Head of caudate nucleus (tissue), 42 donors: ENCODE results near the gene FCN1.

Experiments used
- DNase-seq, 42 donors: peaks; one replicate each; pipeline versions ENCODE4 v3.0.0 to v3.0.0-alpha.2; 2020 to 2021; ENCODE audit warnings: mixed read lengths in 7 of 42
- intact Hi-C: fragments of 100-400 bp; cut with DNase I; formaldehyde crosslinking; loops from one replicate; pipeline ENCODE4 v1.15.0; 2022

FCN1 gene

DNA sequence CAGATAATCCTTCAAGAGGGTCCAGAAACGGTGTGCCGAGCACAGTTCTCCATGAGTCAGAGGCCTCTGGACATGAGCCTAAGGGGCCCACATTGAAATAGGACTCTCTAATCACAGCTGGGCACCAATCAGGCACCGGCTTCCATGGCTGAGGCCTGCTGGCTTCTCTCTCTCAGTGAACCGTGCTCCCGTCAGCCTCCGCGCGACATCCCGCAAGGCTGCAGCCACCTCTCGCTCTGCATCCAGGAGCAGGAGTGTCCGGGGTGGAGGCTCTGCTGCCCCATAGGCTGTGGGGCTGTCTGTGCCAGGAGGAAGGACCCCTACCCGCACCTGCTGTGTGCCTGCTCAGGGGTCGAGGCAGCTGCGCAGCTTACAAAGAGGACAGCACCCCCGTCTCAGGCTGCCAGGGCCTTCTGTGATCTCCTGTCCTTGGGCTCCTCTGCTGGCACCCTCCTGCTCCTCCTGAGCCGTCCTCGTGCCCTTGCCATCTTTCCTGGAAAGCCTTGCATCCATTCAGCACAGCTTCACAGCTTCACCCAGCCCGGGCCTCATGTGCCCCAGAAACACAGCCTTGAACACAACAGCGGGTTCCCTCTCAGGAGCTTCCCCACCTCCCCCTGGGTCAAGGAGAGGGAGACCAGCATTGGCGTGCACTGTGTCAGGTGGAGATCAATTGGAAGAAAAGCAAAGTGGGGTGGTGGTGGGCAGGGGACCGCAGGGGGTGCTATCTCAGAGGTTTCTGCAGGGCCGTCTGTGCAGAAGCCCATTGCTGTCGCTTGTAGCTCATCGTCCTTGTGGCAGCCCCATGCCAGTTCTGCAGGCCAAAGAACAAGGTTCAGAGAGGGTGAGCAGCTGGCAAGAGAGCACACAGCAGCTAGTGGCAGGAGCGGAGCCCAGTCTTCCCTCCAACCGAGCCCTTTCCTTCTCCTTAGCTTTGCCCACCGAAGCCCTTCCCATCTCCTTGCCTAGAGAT, 22.8 kb upstream of the FCN1 start:
- no peak for DNase-seq

DNA sequence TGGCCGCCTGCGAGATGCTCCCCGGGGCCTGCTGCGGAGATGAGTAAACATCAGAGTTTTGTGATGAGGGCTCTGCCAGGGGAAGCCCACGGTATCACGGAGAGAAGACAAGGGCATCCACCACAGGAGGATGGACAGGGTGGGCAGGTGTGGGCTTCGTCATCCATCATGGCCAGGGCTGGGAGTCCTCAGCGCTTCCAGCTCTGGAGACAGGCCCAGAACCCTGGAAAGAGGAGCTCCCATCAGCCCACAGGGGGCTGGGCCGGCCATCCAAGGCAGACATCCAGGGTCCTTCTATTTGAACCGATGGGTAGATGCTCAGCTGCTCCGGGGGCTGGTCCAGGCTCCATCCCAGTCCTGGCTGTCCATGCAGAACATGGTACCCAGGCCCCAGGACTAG, 22.1 kb upstream of the FCN1 start:
- no peak for DNase-seq
- intact Hi-C loops: loop anchor here (10.0 kb wide), 1 partner anchor 55 kb away; no protein-coding TSS in a partner anchor

More for the DNA sequence above, 22.8 kb upstream of the FCN1 start:
- intact Hi-C loops: no loop called here

DNA sequence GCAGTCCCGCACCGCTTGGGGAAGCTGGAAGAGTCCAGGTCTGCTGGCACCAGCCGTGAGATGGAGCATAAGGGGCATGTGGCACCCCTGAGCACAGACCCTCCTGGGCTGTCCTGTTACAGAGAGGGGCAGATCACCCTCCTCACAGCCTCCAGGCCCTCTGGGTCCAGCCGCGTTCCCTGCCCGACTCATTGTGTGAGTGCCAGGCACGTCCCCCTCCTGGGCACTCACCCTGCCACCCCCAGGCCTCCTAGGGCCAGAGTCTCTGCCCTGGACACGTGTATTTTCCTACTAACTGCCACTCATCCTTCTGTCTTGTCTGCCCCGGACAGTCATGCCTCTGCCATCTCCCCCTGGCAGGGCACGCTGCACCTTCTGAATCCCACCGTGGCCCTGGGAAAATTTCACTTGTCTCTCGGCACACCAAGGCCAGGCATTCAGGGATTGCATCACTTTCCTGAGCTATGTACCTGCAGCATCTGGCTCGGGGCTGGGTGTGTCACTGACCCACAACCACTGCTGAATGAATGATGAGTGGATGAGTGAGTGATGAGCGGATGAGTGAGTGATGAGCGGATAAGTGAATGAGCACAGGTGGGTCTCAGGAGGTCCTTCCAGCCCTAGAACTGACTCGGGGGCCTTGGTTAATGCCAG, 21.5 kb upstream of the FCN1 start:
- intact Hi-C loops: loop anchor here (10.0 kb wide), 1 partner anchor 56 kb away; no protein-coding TSS in a partner anchor
- no peak for DNase-seq

DNA sequence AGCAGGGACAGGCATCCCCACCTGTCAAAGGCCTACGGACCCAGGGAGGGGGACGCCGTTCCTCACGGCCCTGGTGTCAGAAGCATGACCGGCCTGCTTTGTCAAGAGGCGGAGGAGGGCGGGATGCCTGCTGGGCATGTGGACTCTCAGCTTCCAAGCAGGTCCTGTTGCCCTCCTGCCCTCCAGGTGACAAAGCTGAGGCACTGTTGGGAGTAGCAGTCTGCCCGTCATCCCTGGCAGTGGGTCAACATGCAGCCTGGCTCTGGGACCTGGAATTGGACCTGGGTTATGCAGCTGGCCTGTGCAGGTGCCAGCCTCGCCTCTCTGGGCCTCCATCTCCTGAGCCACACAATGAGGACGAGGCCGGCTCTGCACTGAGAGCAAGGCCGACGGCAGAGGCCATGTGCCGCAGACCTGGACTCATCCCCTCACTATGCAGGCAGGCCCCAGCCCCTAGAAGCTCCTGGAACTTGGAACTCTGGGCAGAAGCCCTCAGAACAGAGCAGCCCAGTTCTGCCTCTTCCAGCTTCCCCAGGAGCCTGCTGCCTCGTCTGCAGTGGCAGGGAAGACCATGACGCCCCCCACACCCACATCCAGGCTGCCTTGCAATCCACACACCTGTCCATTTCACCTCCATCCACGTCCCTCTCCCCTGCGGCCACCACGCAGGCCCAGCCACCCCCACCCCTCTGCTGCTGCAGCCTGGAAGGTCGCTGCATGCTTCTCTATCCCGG, 20.8 kb upstream of the FCN1 start:
- no peak for DNase-seq
- intact Hi-C loops: loop anchor here (10.0 kb wide), 1 partner anchor 56 kb away; no protein-coding TSS in a partner anchor

DNA sequence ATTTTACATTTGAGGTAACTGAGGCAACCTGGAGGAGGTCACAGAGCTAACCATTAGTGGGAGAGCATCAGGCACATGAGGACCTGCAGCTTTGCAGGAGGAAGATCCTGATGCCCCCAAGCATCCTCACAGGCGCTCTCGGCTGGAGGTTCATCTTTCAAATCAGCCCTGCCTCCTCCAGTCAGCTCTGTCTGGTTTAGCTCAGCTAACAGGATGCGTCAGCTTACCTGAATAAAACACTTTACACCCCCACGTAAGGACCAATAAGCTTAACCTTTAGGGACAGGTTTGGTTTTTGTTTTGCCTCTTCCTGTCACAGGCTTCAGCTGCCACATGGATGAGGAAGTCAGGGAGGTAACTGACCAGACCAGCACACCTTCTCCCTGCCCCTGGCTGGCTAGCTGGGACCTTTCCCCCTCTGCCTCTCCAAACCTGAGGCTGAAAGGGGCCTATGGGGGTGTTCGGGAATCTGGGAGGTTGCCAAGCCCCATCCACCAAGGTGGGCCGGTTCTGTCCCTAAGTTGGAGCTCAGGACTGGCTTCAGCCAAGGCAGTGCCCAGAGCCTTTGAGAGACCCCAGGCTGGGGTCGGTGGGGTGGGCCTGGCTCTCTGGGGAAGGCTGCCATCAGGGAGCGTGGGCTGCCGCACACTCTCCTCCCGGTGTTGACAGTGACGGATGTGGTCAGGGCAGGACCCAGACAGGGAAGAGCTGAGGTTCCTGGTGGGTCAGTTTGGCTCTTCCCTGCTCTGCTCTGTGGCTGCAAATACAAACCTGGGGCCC, 20.0 kb upstream of the FCN1 start:
- intact Hi-C loops: loop anchor here (10.0 kb wide), 1 partner anchor 57 kb away; no protein-coding TSS in a partner anchor

DNA sequence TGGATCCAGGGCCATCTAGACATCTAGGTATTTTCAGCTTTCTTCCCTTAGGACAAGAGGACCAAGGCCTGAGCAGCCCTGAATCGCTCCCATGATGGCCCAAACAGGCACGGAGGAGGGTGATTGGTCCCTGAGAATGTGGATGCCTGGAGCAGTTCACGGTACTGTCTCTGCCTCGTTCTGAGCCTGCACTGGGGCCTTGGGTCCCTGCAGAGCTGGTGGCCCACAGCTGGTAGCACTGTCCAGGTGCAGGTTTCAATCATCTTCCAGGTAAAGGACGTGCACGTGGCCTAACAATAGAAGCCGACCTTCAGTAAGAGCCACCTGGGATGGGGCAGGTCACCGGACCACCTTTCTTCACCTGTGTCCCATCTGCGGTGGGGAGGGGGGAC, 19.4 kb upstream of the FCN1 start:
- intact Hi-C loops: loop anchor here (10.0 kb wide), 1 partner anchor 58 kb away; no protein-coding TSS in a partner anchor
- no peak for DNase-seq

More for the DNA sequence above, 20.0 kb upstream of the FCN1 start:
- DNase-seq: no peak

DNA sequence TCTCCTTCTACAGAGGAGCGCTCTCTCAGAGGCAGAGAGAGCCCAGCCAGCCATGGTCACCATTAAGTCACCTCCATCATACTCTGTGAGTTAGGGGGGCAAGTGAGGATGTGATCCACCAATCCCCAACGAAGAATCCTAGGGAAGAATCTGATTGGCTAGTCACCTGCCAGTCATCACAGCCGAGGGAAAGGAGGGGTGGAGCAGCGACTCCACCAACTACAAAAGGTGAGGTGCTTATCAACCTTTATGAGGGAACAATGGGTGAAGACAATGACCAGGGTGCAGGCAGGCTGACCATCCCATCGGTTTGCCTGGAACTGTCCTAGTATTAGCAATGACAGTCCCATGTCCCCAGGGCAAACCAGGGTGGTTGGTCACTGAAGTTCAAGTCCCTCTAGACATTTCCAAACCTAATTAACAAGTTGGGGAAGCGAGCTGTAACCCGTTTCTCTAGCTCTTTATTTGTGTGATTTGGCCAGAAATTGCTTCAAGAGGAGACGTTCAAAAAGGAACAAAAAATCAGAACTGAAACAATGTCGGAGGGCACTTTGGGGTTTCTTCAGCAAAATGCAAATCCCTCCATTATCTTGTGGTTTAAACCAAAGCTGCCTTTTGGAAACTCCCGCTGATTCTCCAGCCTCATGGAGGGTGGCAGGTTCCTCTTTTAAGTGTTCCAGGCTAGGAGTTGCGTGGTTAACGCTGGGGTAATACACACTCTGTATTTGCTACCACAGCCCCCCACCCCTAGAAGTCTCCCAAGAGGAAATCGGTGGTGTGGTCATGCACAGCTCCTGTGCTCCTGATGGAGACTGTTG, 18.8 kb upstream of the FCN1 start:
- DNase-seq: peak in 21 of 42 donors; percentile 11 to 78 (median 48)
- intact Hi-C loops: loop anchor here (10.0 kb wide), 1 partner anchor 58 kb away; no protein-coding TSS in a partner anchor

DNA sequence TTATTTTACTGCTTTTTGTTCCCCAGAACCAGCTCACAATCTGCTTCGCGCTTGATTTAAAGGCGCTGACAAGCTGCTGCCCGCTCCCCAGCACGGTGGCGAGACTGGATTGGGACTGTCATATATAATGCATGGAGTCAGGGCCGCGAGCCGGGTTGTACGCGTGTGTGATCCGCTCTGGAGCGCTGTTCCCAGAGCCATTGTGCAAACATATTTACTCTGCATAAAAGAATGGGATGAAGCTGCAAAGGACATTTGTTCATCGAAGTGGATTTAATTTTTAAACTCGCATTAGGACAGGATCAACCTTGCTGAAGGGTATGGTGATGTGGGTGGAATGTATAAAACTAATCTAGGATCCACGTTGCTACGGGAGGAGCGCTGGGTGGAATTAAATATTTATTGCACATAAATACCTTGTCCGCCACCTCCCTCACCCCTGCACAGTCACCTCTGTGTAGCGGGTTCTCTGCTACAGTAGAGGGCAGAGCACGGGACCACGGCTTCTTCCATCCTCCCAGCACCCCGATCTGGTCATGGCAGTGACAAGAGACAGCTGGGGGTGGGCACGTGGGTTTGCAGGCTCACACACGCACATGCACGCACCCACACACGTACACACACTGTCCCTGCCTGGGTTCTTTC, 18.1 kb upstream of the FCN1 start:
- intact Hi-C loops: loop anchor here (10.0 kb wide), 1 partner anchor 59 kb away; no protein-coding TSS in a partner anchor
- peak in 7 of 42 donors; percentile 16 to 35 (median 26) for DNase-seq

DNA sequence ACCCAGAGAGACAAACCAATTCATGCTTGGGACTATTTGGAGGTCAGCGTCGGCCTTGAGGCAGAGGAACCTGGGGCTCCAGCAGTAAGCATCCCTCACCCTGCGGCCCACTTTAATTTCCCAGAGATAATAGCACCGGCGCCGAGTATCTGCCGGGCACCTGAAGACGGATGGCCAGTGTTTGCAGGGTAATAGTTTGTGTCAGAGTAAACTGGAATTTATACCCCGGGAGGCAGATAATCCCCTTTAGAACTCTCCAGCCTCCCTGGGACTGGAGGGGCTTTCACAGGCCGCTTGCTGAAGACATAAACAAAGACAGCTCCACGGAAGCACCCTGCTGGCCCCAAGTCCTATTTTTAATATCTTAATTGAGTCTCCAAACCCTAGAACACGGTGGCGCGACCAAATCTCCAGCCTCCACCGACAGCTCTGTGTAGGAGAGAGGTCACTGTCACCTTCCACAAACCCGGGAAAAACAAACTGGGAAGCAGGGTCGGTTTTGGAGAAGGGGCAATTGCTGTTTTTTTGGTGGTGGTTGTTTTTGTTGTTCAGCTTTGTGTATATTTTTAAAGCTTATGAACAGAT, 17.4 kb upstream of the FCN1 start:
- DNase-seq: no peak

DNA sequence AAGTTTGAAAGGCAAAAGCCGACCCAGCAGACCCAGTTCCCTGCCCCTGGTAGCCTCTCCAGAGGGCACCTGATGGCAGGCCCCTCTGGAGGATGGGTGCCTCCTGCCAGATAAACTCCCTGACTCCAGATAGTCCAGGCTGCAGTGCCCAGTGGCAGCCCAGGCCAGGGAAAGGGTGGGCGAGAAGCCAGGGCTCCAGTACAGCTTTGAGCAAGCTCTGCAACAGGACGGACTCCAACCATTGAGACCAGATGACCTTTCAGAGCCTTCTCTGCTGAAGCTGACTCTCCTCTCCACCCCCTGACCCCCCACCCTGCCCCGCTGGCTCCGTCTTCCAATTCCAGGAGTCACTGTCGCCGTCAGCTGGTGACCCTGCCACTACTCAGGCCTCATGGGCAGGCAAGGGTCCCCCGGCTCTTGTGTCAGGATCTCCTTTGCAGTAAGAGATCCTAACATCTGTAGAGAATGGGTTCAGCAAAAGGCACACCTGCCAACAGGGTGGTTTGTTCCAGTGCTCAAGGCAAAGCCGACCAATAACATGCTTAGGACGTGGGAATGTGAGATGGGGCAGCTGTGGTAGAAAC, 15.5 kb upstream of the FCN1 start:
- DNase-seq: no peak
- intact Hi-C loops: loop anchor here (10.0 kb wide), 1 partner anchor 62 kb away; no protein-coding TSS in a partner anchor

More for the DNA sequence above, 17.4 kb upstream of the FCN1 start:
- intact Hi-C loops: loop anchor here (10.0 kb wide), 1 partner anchor 60 kb away; no protein-coding TSS in a partner anchor

DNA sequence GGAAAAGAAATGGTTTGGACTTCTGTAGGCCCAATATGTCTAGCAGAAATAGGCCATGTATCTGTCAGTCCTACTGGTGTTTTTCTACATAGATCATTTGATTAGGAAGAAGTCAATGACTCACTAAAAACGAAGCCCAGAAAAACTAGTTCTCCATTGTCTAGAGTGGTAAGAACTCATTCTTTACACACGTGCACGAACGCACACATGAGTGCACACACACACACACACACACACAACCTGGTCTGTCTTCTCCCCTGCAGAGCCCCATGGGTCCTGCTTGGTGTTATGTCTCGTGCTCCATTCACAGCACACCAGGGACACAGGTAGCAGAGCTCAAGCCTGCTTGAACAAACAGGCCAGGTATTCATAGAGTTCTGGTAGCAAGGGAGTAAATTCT, 14.9 kb upstream of the FCN1 start:
- intact Hi-C loops: loop anchor here (10.0 kb wide), 1 partner anchor 62 kb away; no protein-coding TSS in a partner anchor
- DNase-seq: no peak

DNA sequence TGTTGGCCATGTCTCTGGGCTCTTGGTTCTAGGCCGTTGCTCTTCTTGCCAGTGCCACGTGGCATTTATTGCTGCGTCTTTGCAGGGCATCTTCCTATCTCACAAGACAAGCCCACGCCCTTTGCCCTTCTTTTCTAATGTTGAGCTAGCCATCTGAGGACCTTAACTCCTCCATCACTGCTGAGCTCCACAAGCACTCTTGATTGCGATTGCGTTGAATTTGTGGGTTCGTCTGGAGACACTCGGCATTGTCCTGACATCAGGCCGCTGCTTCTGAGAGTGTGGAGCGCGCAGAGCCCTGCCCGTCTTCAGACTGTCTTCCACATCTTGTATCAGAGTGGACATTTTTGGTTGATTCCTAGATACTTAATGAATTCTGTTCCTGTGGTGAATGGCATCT, 14.5 kb upstream of the FCN1 start:
- DNase-seq: no peak
- intact Hi-C loops: loop anchor here (10.0 kb wide), 1 partner anchor 63 kb away; no protein-coding TSS in a partner anchor

DNA sequence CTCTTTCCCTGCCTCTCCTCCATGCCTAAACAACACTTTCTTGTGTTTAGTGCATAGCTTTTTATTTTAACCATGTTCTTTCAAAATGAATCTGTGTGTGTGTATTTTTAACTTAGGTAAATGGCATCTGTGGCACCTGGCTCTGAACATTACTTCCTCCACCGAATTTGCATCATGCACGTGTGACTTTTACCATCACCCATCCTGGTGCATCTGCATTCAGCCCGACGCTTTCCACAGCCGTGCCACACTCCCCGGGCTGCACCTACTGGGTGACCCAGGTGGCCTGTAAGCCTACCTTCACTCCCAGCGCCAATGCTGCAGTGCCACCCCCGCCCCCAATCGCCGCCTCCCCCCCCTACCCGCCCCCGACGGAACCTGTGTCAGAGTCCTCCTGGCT, 12.7 kb upstream of the FCN1 start:
- intact Hi-C loops: loop anchor here (10.0 kb wide), 1 partner anchor 64 kb away; no protein-coding TSS in a partner anchor

DNA sequence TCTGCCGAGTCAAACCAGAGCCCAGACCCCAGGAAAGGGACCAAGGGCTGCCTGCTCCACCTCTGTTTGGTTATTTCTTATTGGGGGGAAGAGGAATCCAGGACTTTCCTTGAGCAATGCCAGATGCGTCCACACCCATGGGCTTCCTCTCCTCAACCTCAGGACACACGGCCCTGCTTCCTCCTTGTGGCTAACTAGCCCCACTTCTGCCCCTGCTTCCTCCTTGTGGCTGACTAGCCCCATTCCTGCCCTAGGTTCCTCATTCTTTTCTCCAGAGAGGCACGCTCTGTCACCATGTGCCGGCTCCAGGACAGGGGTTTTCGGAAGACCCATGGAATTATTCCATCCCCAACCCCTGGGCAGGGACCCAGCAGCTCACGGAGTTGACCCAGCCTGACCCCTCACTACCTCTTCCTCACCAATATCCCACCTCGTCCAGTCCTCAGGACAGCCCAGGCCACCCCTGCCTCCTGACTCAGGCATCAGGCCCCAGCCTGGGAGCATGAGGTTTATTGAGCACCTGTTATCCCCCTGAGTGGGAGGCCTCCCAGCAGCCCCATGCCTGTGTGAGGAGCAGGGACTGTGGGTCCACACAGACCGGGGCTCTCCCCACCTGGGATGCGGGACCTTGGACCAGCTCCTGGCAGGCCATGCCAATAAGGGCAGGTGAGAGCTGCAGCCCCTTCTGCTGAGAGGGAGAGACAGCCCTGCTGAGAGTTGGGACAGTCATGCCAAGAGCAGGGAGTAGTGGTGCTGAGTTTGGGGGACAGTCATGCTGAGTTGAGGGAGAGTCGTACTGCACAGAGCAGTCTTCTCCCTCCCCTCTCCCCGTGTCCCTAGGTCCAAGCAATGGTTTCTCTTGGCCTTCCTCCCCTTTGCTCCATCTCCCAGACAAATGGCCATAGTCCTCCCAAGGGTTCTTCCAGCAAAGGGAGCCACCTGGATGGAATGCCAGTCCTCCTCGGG, 11.8 kb upstream of the FCN1 start:
- intact Hi-C loops: loop anchor here (10.0 kb wide), 1 partner anchor 65 kb away; no protein-coding TSS in a partner anchor
- peak in 23 of 42 donors; percentile 10 to 65 (median 35) for DNase-seq

More for the DNA sequence above, 12.7 kb upstream of the FCN1 start:
- no peak for DNase-seq
